Urinary bladder (tissue), 4 donors: Measurements from ENCODE around the gene TRAPPC11. TPM values are rescaled to one million over a fixed set of nuclear protein-coding genes. Genes with fewer than 3 reads are reported as not detected.
A peak's percentile ranks its signal among the peaks of the same experiment; 100 is the strongest.
"Not testable (repeated sequence)": the region's sequence is repeated elsewhere in the genome, so short reads cannot be mapped to it uniquely, and the experiment has no call there.

Source experiments
- DNase-seq: peaks from one replicate; pipeline ENCODE4 v3.0.0-alpha.2; 2015; ENCODE audit errors: extremely low spot score
- H3K27ac ChIP-seq: one replicate; pipeline ENCODE4 v1.5.1; 2013; ENCODE audit warnings: low read depth, mild to moderate bottlenecking, moderate library complexity
- H3K36me3 ChIP-seq: one replicate; pipeline ENCODE4 v1.6.1; 2013; ENCODE audit warnings: mild to moderate bottlenecking, moderate library complexity; ENCODE audit not compliant: insufficient read depth
- H3K4me1 ChIP-seq: one replicate; pipeline ENCODE4 v1.6.1; 2013; ENCODE audit warnings: mild to moderate bottlenecking, moderate library complexity; ENCODE audit not compliant: insufficient read depth
- H3K4me3 ChIP-seq: one replicate; pipeline ENCODE4 v1.5.1; 2013; ENCODE audit warnings: low read depth, low read length
- WGBS: extraction: QIAGEN DNeasy Blood & Tissue Kit; methylation state at CpG from one replicate; pipeline ENCODE4 v1.1.7; 2013; 5-methylcytosine and 5-hydroxymethylcytosine counted together
- polyA plus RNA-seq: library from polyadenylated mRNA; stranded (reverse); fragments of 200-250 nt; gene quantifications from one replicate; pipeline ENCODE4 v1.2.3, GENCODE V29; 2013
- total RNA-seq: library from RNA; depleted of rRNA; stranded (reverse); fragments of >200 nt; gene quantifications from one replicate; pipeline ENCODE4 v1.2.3, GENCODE V29; 2014
- donor health status: healthy with polysubstance abuse.
- donor health status: healthy.

The TRAPPC11 gene
- total and polyA plus RNA-seq, 2 donors = 19.3 to 83.5 TPM

- no peak overlapping the region for H3K4me3 ChIP-seq
- H3K4me1 ChIP-seq = no peaks in the 10 kb centered on the region
- H3K36me3 ChIP-seq = no peaks in the 10 kb centered on the region
- DNase-seq = no peak
- WGBS = 56% methylated on average over 5 of the region's 5 CpGs
- no peak overlapping the region for H3K27ac ChIP-seq
These were observed 59.8 kb downstream of the TRAPPC11 start for GRCh38 chr4:183718876-183719275.

- DNase-seq = no peak
- Histone ChIP-seq H3K36me3 (no peaks in the 10 kb centered on the region), H3K4me1 (no peaks in the 10 kb centered on the region), H3K4me3 (peak overlapping the region; percentile 2), H3K27ac (no peak overlapping the region)
- 37% methylated on average over 38 of the region's 38 CpGs for WGBS
These were observed 62.4 kb downstream of the TRAPPC11 start for GRCh38 chr4:183721207-183722081.

- Histone ChIP-seq H3K36me3 (no peaks in the 10 kb centered on the region), H3K4me1 (no peaks in the 10 kb centered on the region), H3K4me3 (peak overlapping the region; percentile 56), H3K27ac (no peak overlapping the region)
- no peak for DNase-seq
- 8% methylated on average over 70 of the region's 70 CpGs for WGBS
These were observed 63.9 kb downstream of the TRAPPC11 start for GRCh38 chr4:183722731-183723560.

- 89% methylated on average over 12 of the region's 12 CpGs for WGBS
- Histone ChIP-seq H3K4me1 (no peaks in the 10 kb centered on the region), H3K27ac (no peak overlapping the region), H3K4me3 (no peak overlapping the region), H3K36me3 (no peaks in the 10 kb centered on the region)
- no peak for DNase-seq
These were observed 64.6 kb downstream of the TRAPPC11 start for GRCh38 chr4:183723561-183724228.

DNA sequence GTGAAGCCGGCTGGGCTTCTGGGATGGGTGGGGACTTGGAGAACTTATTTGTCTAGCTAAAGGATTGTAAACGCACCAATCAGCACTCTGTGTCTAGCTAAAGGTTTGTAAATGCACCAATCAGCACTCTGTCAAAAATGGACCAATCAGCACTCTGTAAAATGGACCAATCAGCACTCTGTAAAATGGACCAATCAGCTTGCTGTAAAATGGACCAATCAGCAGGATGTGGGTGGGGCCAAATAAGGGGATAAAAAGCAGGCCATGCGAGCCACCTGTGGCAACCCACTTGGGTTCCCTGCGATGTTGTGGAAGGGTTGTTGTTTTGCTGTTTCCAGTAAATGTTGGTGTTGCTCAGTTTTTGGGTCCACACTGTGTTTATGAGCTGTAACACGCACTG is 66.5 kb downstream of the TRAPPC11 start:
- WGBS = 85% methylated on average over 5 of the region's 5 CpGs
- not testable (repeated sequence) for H3K4me1 ChIP-seq, H3K4me3 ChIP-seq, H3K27ac ChIP-seq, H3K36me3 ChIP-seq, DNase-seq

DNA sequence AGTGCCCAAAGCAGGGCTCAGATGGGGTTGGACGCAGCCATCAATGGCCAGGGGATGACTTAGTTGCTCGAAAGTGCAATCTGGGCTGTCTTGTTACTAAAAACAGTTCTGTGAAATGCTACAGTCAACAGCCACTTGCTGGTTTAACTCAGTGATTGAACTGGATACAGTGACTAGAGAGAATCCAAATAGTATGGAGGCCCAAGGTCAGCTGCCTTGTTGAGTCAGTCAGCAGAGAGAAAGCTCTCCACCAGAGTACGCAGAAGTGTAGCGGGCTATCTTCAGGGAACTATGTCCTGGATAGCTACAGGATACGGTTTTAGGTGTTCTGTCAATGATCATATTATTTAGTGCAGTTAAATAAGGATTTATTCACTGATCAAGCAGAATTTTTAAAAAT is 68.4 kb downstream of the TRAPPC11 start:
- no peaks in the 10 kb centered on the region for H3K4me1 ChIP-seq
- H3K27ac ChIP-seq = no peak overlapping the region
- no peak overlapping the region for H3K4me3 ChIP-seq
- DNase-seq = no peak
- H3K36me3 ChIP-seq = no peaks in the 10 kb centered on the region
- WGBS = 83% methylated on average over 5 of the region's 5 CpGs

GRCh38 chr4:183728223-183729068 is 69.4 kb downstream of the TRAPPC11 start:
- Histone ChIP-seq H3K4me3 (no peak overlapping the region), H3K36me3 (no peaks in the 10 kb centered on the region), H3K27ac (no peak overlapping the region), H3K4me1 (no peaks in the 10 kb centered on the region)
- WGBS = 78% methylated on average over 22 of the region's 22 CpGs
- DNase-seq = no peak

- 90% methylated on average over 5 of the region's 5 CpGs for WGBS
- Histone ChIP-seq H3K4me3 (no peak overlapping the region), H3K36me3 (no peaks in the 10 kb centered on the region), H3K27ac (no peak overlapping the region), H3K4me1 (no peaks in the 10 kb centered on the region)
- DNase-seq = no peak
These were observed 69.9 kb downstream of the TRAPPC11 start for GRCh38 chr4:183729069-183729406.

DNA sequence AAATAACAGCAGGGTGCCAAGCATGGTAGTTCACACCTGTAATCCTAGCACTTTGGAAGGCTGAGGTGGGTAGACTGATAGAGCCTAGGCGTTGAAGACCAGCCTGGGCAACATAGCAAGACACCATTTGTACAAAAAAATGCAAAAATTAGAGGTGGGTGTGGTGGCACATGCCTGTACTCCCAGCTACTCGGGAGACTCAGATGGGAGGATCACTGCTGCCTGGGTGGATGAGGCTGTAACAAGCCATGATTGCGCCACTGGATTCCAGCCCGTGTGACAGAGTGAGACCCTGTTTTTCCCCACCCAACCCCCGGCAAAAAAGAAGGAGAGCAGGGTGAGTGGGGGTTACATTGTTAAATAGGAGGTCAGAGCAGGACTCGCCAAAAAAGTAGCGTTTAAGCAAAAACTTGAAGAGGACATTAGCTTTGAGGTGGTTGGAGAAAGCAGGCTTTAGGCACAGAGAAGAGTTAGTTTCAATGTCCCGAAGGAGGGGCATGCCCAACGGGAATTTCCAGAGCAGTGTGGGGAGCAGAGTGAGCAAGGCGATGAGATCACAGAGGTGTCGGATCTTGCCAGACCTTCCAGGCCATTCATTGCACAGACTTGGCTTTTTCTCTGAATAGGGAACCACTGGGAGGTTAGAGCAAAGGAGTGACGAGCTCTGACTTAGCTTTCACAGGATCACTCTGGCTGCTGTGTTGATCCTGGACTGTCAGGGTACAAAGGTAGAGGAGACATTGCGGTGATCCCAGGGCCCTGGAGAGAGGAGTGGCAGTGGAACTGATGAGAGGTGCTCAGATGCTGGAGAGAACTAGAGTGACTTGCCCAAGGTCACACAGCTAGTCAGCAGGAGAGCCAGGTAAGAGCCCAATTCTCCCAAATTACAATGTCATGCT is 70.6 kb downstream of the TRAPPC11 start:
- 68% methylated on average over 13 of the region's 13 CpGs for WGBS
- H3K4me1 ChIP-seq = no peaks in the 10 kb centered on the region
- H3K4me3 ChIP-seq = no peak overlapping the region
- no peaks in the 10 kb centered on the region for H3K36me3 ChIP-seq
- H3K27ac ChIP-seq = no peak overlapping the region
- DNase-seq = no peak

- WGBS = 90% methylated on average over 8 of the region's 8 CpGs
- H3K27ac ChIP-seq = no peak overlapping the region
- DNase-seq = no peak
- no peaks in the 10 kb centered on the region for H3K4me1 ChIP-seq
- H3K4me3 ChIP-seq = no peak overlapping the region
- H3K36me3 ChIP-seq = no peaks in the 10 kb centered on the region
These were observed 73.2 kb downstream of the TRAPPC11 start for GRCh38 chr4:183732296-183732695.

DNA sequence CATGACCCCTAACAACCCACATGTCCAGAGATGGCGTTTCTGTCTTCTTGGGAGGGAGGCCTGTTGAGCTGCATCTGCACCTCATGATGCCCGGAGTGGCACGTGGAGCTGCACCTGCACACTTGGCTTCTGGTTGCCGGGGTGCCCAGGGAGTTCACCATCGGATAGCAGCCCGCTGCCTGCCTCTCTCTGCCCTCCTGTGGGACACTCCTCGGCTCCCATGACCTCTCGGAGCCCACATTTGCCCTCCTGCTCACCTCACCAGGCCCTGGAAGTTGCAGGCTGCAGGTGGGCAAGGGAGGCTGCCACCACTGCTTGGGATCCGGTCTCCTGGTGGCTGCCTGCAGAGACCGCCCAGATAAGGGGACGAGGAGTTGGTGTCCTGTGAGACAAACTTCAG is 74.1 kb downstream of the TRAPPC11 start:
- Histone ChIP-seq H3K27ac (no peak overlapping the region), H3K36me3 (no peaks in the 10 kb centered on the region), H3K4me1 (no peaks in the 10 kb centered on the region), H3K4me3 (no peak overlapping the region)
- 78% methylated on average over 11 of the region's 11 CpGs for WGBS
- no peak for DNase-seq

DNA sequence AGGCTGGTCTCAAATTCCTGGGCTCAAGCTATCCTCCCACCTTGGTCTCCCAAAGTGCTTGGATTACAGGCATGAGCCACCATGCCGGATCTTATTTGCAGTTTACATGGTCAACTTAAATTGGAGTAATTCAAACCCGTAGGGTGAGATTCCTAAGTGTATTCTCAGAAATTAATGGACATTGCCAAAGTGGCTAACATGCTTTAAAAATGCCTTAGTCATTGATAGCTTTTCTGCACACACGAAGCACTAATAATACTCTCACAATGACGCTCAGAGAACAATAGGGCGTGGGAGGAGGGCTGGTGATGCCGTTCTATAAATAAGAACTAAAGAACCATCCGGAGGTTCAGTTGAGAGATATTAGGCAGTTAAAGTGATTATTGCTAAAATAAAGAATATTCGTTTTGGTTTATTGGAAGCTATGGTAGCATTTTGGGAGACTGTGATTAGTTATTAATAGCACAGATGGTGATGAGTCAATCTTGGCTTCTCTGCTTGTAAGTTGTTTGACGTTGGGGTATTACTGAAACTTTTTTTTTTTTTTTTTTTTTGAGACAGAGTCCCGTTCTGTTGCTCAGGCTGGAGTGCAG is 79.1 kb downstream of the TRAPPC11 start:
- Histone ChIP-seq H3K36me3 (no peaks in the 10 kb centered on the region), H3K4me1 (no peaks in the 10 kb centered on the region), H3K4me3 (no peak overlapping the region), H3K27ac (no peak overlapping the region)
- DNase-seq = no peak
- WGBS = 55% methylated on average over 10 of the region's 10 CpGs
